CD4-positive, alpha-beta memory T cell (primary cell): ENCODE results near the gene SPINDOC. TPM values are rescaled to one million over a fixed set of nuclear protein-coding genes. Genes with fewer than 3 reads are reported as not detected.

Source experiments
- CTCF ChIA-PET: fragments of 350-600 bp; sonication (Branson Sonifier 250); formaldehyde crosslinking; loops from one replicate; lab custom pipeline; 2021; ENCODE audit warnings: inconsistent platforms; ENCODE audit not compliant: partially characterized antibody; lab: Charles Lee
- POLR2A ChIA-PET: fragments of 350-600 bp; sonication (Branson Sonifier 250); formaldehyde crosslinking; loops from one replicate; lab custom pipeline; 2021; ENCODE audit not compliant: partially characterized antibody; lab: Charles Lee
- DNase-seq, 5 donors: peaks; one replicate each; pipeline versions ENCODE4 v3.0.0 to v3.0.0-alpha.2; 2020 to 2022; ENCODE audit warnings: mixed read lengths in 1 of 5
- H3K27ac ChIP-seq: one replicate; pipeline ENCODE4 v1.7.0; 2013; ENCODE audit warnings: low read depth, low read length
- H3K27me3 ChIP-seq: 2 replicates; pipeline ENCODE4 v1.7.0; 2013; ENCODE audit warnings: mild to moderate bottlenecking, low read length, moderate library complexity; ENCODE audit not compliant: insufficient read depth
- H3K36me3 ChIP-seq: 2 replicates; pipeline ENCODE4 v1.7.0; 2013; ENCODE audit warnings: mild to moderate bottlenecking, low read length, moderate library complexity; ENCODE audit not compliant: insufficient read depth
- H3K4me1 ChIP-seq: 2 replicates; pipeline ENCODE4 v1.7.0; 2013; ENCODE audit warnings: mild to moderate bottlenecking, low read length, moderate library complexity; ENCODE audit not compliant: insufficient read depth
- H3K4me3 ChIP-seq, 2 donors: one replicate each; pipeline ENCODE4 v1.7.0; 2013; ENCODE audit warnings: low read length in 2 of 2, mild to moderate bottlenecking in 1 of 2
- H3K9me3 ChIP-seq, 2 donors: one replicate each; pipeline ENCODE4 v1.7.0; 2013; ENCODE audit warnings: low read length in 2 of 2, control low read depth in 1 of 2; ENCODE audit not compliant: control insufficient read depth in 1 of 2
- H3K27ac Mint-ChIP-seq, 7 donors: one replicate each; pipeline ENCODE4 v1.8.0; 2020 to 2021; ENCODE audit warnings: mixed read lengths in 7 of 7, mild to moderate bottlenecking in 6 of 7, inconsistent platforms in 3 of 7, moderate library complexity in 3 of 7
- H3K27me3 Mint-ChIP-seq, 2 donors: one replicate each; pipeline ENCODE4 v1.8.0; 2020 to 2021; ENCODE audit warnings: mixed read lengths in 2 of 2
- H3K36me3 Mint-ChIP-seq, 2 donors: one replicate each; pipeline ENCODE4 v1.8.0; 2020 to 2021; ENCODE audit warnings: mixed read lengths in 2 of 2, inconsistent platforms in 1 of 2, mild to moderate bottlenecking in 1 of 2
- H3K4me1 Mint-ChIP-seq, 4 donors: one replicate each; pipeline ENCODE4 v1.8.0; 2020 to 2021; ENCODE audit warnings: mixed read lengths in 4 of 4, mild to moderate bottlenecking in 1 of 4
- H3K4me3 Mint-ChIP-seq, 8 donors: one replicate each; pipeline ENCODE4 v1.8.0; 2020 to 2021; ENCODE audit warnings: mixed read lengths in 8 of 8, mild to moderate bottlenecking in 7 of 8, moderate library complexity in 6 of 8, inconsistent platforms in 3 of 8
- H3K9me3 Mint-ChIP-seq, 8 donors: one replicate each; pipeline ENCODE4 v1.8.0; 2020 to 2021; ENCODE audit warnings: mixed read lengths in 8 of 8, mild to moderate bottlenecking in 5 of 8, inconsistent platforms in 3 of 8, moderate library complexity in 1 of 8
- intact Hi-C: fragments of 100-400 bp; cut with micrococcal nuclease; formaldehyde crosslinking; loops from one replicate; pipeline ENCODE4 v1.15.1; 2023
- polyA plus RNA-seq, 2 donors: library from polyadenylated mRNA; unstranded; fragments of 300-500 nt; fragmentation: Illumina TruSeq; gene quantifications; one replicate each; pipeline ENCODE4 v1.2.3, GENCODE V29; 2021
- total RNA-seq, 2 experiments: library from RNA; stranded (reverse); gene quantifications; one replicate each; pipeline ENCODE4 v1.2.3, GENCODE V29; 2021

The SPINDOC gene
- total and polyA plus RNA-seq, 4 experiments from 2014 or later: 0.63 to 14.8 (median 6.5) TPM

DNA sequence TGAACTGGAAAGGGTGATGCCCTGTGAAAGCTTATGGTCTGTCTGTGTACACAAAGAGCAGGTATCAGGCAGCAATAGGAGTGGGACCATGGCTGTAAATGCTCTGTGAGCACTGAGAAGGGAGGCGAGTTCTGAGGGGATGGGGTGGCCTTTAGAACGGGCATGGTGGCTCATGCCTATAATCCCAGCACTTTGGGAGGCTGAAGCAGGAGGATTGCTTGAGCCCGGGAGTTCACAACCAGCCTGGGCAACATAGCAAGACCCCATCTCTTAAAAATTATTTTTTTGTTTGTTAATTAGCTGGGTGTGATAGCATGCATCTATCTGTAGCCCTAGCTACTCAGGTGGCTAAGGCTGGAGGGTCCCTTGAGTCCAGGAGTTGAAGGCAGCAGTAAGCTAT is 3.5 kb downstream of the SPINDOC start:
- no peak overlapping the region for H3K4me3 ChIP-seq
- H3K4me1 Mint-ChIP-seq: peaks cover 20 to 22% (median 21%) of the 10 kb centered on the region in 4 donors
- H3K27me3 Mint-ChIP-seq: no peaks in the 10 kb centered on the region
- H3K9me3 Mint-ChIP-seq: no peaks in the 10 kb centered on the region
- ChIA-PET CTCF (interaction anchor here (1.3 to 2.3 kb wide), 2 partner anchors 20 to 78 kb away, joined by 3 to 7 read pairs; no protein-coding TSS in a partner anchor), POLR2A (interaction anchor here (1.2 kb wide), 1 partner anchor 129 kb away, joined by 3 read pairs; no protein-coding TSS in a partner anchor)
- H3K4me1 ChIP-seq: peaks cover 19% of the 10 kb centered on the region
- no peaks in the 10 kb centered on the region for H3K9me3 ChIP-seq
- H3K27ac ChIP-seq: no peak overlapping the region
- H3K36me3 Mint-ChIP-seq: peaks cover 17 to 28% of the 10 kb centered on the region in 2 donors
- no peaks in the 10 kb centered on the region for H3K27me3 ChIP-seq
- DNase-seq: no peak
- H3K27ac Mint-ChIP-seq: peak overlapping the region in 1 of 7 donors; percentile 32
- intact Hi-C loops: no loop called here
- no peak overlapping the region for H3K4me3 Mint-ChIP-seq
- H3K36me3 ChIP-seq: peaks cover 21% of the 10 kb centered on the region

DNA sequence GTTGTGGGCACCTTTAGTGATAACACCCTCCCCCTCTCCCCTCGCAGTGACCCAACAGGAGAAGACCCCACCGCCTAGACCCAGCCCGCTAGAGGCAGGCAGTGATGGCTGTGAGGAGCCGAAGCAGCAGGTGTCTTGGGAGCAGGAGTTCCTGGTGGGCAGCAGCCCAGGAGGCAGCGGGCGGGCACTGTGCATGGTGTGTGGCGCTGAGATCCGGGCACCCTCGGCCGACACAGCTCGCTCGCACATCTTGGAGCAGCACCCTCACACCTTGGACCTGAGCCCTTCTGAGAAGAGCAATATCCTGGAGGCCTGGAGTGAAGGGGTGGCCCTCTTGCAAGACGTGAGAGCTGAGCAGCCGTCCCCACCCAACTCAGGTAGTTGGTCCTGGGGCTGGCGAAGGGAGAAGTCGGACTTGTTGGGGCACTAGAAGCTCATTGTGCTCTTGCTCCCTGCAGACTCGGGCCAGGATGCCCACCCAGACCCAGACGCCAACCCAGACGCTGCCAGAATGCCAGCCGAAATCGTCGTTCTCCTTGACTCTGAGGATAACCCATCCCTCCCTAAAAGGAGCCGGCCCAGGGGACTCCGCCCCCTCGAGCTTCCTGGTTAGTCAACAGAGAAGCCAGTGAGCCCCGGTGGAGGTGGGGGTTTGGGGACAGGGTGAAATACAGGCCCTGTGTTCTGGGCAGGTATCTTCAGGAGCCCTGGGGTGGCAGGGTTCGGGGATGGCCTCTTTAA is 4.7 kb downstream of the SPINDOC start:
- Mint-ChIP-seq H3K27me3 (no peaks in the 10 kb centered on the region), H3K36me3 (peaks cover 24 to 35% of the 10 kb centered on the region in 2 donors), H3K9me3 (no peaks in the 10 kb centered on the region), H3K4me1 (peaks cover 14 to 19% (median 16%) of the 10 kb centered on the region in 4 donors), H3K4me3 (no peak overlapping the region), H3K27ac (no peak overlapping the region)
- Histone ChIP-seq H3K4me1 (peaks cover 13% of the 10 kb centered on the region), H3K36me3 (peaks cover 27% of the 10 kb centered on the region), H3K9me3 (no peaks in the 10 kb centered on the region), H3K27me3 (no peaks in the 10 kb centered on the region), H3K4me3 (no peak overlapping the region), H3K27ac (no peak overlapping the region)
- ChIA-PET CTCF (no interaction called here), POLR2A (no interaction called here)
- intact Hi-C loops: no loop called here
- no peak for DNase-seq

DNA sequence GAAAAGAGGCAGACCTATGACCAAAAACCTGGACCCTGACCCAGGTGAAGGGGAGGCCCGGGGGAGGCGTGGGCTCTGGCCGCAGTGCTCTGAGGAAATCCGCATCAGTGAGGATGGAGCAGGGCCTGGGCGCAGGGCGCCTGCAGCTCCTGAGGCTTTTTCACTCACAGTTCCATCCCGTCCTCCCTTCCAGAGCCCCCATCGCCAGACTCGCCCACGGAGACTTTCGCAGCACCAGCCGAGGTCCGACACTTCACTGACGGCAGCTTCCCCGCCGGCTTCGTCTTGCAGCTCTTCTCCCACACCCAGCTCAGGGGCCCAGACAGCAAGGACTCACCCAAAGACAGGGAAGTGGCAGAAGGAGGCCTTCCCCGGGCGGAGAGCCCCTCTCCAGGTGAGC is 5.4 kb downstream of the SPINDOC start:
- H3K27me3 ChIP-seq: no peaks in the 10 kb centered on the region
- H3K27ac ChIP-seq: no peak overlapping the region
- Mint-ChIP-seq H3K4me1 (peaks cover 14 to 19% (median 16%) of the 10 kb centered on the region in 4 donors), H3K36me3 (peaks cover 29 to 40% of the 10 kb centered on the region in 2 donors), H3K27me3 (no peaks in the 10 kb centered on the region), H3K4me3 (no peak overlapping the region), H3K27ac (no peak overlapping the region), H3K9me3 (no peaks in the 10 kb centered on the region)
- no peak overlapping the region for H3K4me3 ChIP-seq
- POLR2A ChIA-PET: no interaction called here
- intact Hi-C loops: no loop called here
- CTCF ChIA-PET: interaction anchor here (1.7 kb wide), 1 partner anchor 19 kb away, joined by 3 read pairs; no protein-coding TSS in a partner anchor
- peaks cover 27% of the 10 kb centered on the region for H3K36me3 ChIP-seq
- no peaks in the 10 kb centered on the region for H3K9me3 ChIP-seq
- DNase-seq: no peak
- H3K4me1 ChIP-seq: peaks cover 12% of the 10 kb centered on the region

DNA sequence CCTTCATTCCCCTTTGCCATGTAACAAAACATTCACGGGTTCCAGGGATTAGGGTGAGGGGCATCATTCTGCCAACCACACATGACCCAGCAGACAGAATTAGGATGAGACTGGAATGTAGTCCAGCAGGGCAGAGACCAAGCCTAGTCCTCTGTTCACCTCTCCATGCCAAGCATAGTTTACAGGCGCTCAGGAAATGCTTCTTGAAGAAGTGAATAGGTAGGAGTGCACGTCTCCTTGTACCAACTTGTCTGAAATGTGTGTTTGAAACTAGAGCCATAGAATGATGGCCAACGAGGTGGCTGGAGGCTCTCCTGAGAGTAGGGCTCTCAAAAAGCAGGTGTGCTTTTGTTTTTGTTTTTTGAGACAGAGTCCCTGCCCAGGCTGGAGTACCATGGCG is 8.2 kb downstream of the SPINDOC start:
- no peaks in the 10 kb centered on the region for H3K4me1 ChIP-seq
- Mint-ChIP-seq H3K4me3 (no peak overlapping the region), H3K27ac (no peak overlapping the region), H3K9me3 (no peaks in the 10 kb centered on the region), H3K4me1 (no peaks in the 10 kb centered on the region), H3K27me3 (no peaks in the 10 kb centered on the region), H3K36me3 (peaks cover 43 to 51% of the 10 kb centered on the region in 2 donors)
- intact Hi-C loops: no loop called here
- peaks cover 27% of the 10 kb centered on the region for H3K36me3 ChIP-seq
- ChIA-PET POLR2A (no interaction called here), CTCF (interaction anchor here (1.2 kb wide), 1 partner anchor 99 kb away, joined by 3 read pairs; no protein-coding TSS in a partner anchor)
- no peak overlapping the region for H3K27ac ChIP-seq
- no peak overlapping the region for H3K4me3 ChIP-seq
- DNase-seq: no peak
- no peaks in the 10 kb centered on the region for H3K9me3 ChIP-seq
- H3K27me3 ChIP-seq: no peaks in the 10 kb centered on the region

DNA sequence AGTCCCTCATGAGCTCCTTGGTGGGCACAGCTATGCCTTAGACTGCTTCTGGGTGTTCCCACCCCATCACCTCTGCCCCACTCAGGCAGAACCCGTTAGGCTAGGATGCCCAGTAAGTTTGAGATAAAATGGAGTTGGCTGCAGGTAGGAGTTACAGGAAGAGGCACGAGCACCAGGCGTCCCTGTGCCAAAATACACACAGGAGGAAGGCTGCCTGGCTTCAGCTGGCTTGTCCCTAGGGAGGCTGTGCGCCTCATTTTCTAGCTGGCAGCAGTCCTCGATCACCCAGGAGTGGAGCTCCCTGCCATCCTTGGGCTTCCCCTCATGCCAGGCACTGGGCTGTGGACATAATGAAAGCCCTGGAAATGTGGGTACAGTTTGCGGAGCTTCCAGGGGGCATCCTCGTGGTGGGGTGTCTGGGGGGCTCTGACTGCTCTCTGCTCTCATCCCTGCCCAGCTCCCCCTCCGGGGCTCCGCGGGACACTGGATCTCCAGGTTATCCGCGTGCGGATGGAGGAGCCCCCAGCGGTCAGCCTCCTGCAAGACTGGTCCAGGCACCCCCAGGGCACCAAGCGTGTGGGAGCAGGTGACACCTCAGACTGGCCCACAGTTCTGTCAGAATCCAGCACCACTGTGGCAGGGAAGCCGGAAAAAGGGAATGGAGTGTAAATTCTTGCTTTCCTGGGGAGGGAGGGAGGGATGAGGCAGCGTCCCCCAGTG is 13.4 kb downstream of the SPINDOC start:
- Histone ChIP-seq H3K27ac (no peak overlapping the region), H3K9me3 (no peaks in the 10 kb centered on the region), H3K27me3 (no peaks in the 10 kb centered on the region), H3K36me3 (peaks cover 7% of the 10 kb centered on the region), H3K4me3 (no peak overlapping the region), H3K4me1 (no peaks in the 10 kb centered on the region)
- DNase-seq: no peak
- no peak overlapping the region for H3K27ac Mint-ChIP-seq
- no peaks in the 10 kb centered on the region for H3K9me3 Mint-ChIP-seq
- H3K4me1 Mint-ChIP-seq: peaks cover 0 to 1% (median 0%) of the 10 kb centered on the region in 4 donors
- H3K36me3 Mint-ChIP-seq: peaks cover 26 to 29% of the 10 kb centered on the region in 2 donors
- H3K27me3 Mint-ChIP-seq: no peaks in the 10 kb centered on the region
- CTCF ChIA-PET: interaction anchor here (1.4 kb wide), 1 partner anchor 10 kb away, joined by 3 read pairs; no protein-coding TSS in a partner anchor
- POLR2A ChIA-PET: no interaction called here
- intact Hi-C loops: no loop called here
- H3K4me3 Mint-ChIP-seq: no peak overlapping the region

DNA sequence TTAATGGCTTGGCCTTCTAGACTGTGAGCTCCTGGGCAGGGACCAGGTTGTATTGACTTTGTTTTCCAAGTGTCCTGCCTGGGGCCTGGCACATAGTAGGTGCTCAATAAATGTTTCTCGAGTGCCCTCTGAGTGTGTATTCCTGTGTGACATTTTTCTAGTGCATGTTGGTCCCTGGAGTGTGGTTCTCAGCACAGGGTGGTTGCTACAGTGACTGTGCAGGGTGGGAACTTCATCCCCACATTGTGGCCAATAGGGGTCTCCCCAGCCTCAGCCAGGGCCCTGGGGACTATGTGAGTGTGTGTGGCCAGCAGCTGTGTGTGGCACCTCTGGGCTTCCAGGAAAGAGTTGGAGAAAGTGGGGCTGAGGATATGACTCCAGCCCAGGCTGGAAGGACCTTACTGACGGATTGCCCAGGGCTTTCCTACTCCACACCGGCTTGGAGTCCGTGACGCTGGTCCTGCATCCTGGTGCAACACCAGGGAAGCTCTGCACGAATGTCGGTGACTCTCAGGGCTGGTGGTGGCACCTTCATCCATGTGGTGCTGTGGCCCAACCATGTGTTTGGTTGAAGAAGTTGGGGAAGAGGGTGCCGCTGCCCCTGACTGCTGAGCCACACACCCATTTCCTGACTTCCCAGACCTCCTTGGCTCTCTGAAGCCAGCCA is 16.7 kb downstream of the SPINDOC start:
- H3K36me3 ChIP-seq: no peaks in the 10 kb centered on the region
- DNase-seq: no peak
- ChIA-PET POLR2A (no interaction called here), CTCF (interaction anchor here (0.7 to 12.0 kb wide), 2 partner anchors 119 to 471 kb away, joined by 3 to 337 read pairs; no protein-coding TSS in a partner anchor)
- H3K4me1 ChIP-seq: no peaks in the 10 kb centered on the region
- intact Hi-C loops: no loop called here
- Mint-ChIP-seq H3K36me3 (peaks cover 5 to 7% of the 10 kb centered on the region in 2 donors), H3K4me1 (peaks cover 0 to 1% (median 0%) of the 10 kb centered on the region in 4 donors), H3K4me3 (no peak overlapping the region), H3K27ac (peak overlapping the region in 1 of 7 donors; percentile 17), H3K9me3 (no peaks in the 10 kb centered on the region), H3K27me3 (no peaks in the 10 kb centered on the region)
- H3K27ac ChIP-seq: no peak overlapping the region
- H3K27me3 ChIP-seq: no peaks in the 10 kb centered on the region
- no peak overlapping the region for H3K4me3 ChIP-seq
- H3K9me3 ChIP-seq: no peaks in the 10 kb centered on the region
